Measurements from ENCODE around the gene ZSCAN5C.
"Not testable (repeated sequence)": the region's sequence is repeated elsewhere in the genome, so short reads cannot be mapped to it uniquely, and the experiment has no call there.

The ZSCAN5C gene

GRCh38 chr19:56189785-56190184, 12.3 kb upstream of the ZSCAN5C start:
- Mint-ChIP-seq H3K27me3 (ENCODE audit: low read depth, poor library complexity) (peaks cover 14% of the 10 kb centered on the region), H3K4me3 (no peak overlapping the region), H3K9me3 (peaks cover 67% of the 10 kb centered on the region), H3K4me1 (peaks cover 5% of the 10 kb centered on the region), H3K27ac (no peak overlapping the region), H3K36me3 (ENCODE audit: low read depth) (no peaks in the 10 kb centered on the region)
- DNase-seq: no peak
- TF ChIP-seq, protein P1, sequence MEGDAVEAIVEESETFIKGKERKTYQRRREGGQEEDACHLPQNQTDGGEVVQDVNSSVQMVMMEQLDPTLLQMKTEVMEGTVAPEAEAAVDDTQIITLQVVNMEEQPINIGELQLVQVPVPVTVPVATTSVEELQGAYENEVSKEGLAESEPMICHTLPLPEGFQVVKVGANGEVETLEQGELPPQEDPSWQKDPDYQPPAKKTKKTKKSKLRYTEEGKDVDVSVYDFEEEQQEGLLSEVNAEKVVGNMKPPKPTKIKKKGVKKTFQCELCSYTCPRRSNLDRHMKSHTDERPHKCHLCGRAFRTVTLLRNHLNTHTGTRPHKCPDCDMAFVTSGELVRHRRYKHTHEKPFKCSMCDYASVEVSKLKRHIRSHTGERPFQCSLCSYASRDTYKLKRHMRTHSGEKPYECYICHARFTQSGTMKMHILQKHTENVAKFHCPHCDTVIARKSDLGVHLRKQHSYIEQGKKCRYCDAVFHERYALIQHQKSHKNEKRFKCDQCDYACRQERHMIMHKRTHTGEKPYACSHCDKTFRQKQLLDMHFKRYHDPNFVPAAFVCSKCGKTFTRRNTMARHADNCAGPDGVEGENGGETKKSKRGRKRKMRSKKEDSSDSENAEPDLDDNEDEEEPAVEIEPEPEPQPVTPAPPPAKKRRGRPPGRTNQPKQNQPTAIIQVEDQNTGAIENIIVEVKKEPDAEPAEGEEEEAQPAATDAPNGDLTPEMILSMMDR (IDR thresholded peaks at IDR 0.05): no peak

- Mint-ChIP-seq H3K9me3 (peaks cover 56% of the 10 kb centered on the region), H3K4me1 (peaks cover 5% of the 10 kb centered on the region), H3K27me3 (ENCODE audit: low read depth, poor library complexity) (peaks cover 14% of the 10 kb centered on the region), H3K27ac (no peak overlapping the region), H3K36me3 (ENCODE audit: low read depth) (no peaks in the 10 kb centered on the region), H3K4me3 (no peak overlapping the region)
- TF ChIP-seq, protein P1 (IDR thresholded peaks at IDR 0.05): no peak
- no peak for DNase-seq
These were observed 11.0 kb upstream of the ZSCAN5C start for GRCh38 chr19:56191115-56191514.

- H3K4me3 Mint-ChIP-seq: no peak overlapping the region
- peaks cover 57% of the 10 kb centered on the region for H3K9me3 Mint-ChIP-seq
- no peaks in the 10 kb centered on the region for H3K36me3 Mint-ChIP-seq (ENCODE audit: low read depth)
- no peak overlapping the region for H3K27ac Mint-ChIP-seq
- DNase-seq: no peak
- TF ChIP-seq, protein P1 (IDR thresholded peaks at IDR 0.05): no peak
- H3K4me1 Mint-ChIP-seq: peaks cover 5% of the 10 kb centered on the region
- peaks cover 14% of the 10 kb centered on the region for H3K27me3 Mint-ChIP-seq (ENCODE audit: low read depth, poor library complexity)
These were observed 10.4 kb upstream of the ZSCAN5C start for GRCh38 chr19:56191711-56192110.

DNA sequence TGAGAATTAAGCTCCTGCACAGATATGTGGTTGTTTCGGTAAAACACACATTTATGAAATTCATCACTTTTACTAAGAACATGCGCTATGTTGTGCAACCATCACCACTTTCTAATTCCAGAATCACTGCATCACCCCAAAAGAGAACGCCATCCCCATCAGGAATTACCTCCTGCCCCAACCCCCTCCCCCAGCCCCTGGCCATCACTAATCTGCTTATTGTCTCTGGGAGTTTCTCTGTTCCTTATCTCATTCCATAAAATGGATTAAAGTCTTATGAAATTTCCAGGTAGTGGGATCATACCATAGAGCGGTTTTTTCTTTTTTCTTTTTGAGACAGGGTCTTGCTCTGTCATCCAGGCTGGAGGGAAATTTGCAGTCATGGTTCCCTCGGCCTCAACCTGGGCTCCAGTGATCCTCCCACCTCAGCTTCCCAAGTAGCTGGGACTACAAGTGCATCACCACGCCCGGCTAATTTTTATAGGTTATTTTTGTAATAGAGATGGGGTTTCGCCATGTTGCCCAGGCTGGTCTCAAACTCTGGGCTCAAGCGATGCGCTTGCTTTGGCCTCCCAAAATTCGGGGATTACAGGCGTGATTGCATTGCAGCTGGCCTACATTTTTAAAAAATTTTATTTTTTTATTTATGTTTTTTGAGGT, 8.0 kb upstream of the ZSCAN5C start:
- no peaks in the 10 kb centered on the region for H3K36me3 Mint-ChIP-seq (ENCODE audit: low read depth)
- TF ChIP-seq, protein P1 (IDR thresholded peaks at IDR 0.05): no peak
- no peak overlapping the region for H3K4me3 Mint-ChIP-seq
- H3K27ac Mint-ChIP-seq: no peak overlapping the region
- H3K9me3 Mint-ChIP-seq: peaks cover 63% of the 10 kb centered on the region
- H3K27me3 Mint-ChIP-seq (ENCODE audit: low read depth, poor library complexity): peaks cover 14% of the 10 kb centered on the region
- DNase-seq: no peak
- peaks cover 5% of the 10 kb centered on the region for H3K4me1 Mint-ChIP-seq

DNA sequence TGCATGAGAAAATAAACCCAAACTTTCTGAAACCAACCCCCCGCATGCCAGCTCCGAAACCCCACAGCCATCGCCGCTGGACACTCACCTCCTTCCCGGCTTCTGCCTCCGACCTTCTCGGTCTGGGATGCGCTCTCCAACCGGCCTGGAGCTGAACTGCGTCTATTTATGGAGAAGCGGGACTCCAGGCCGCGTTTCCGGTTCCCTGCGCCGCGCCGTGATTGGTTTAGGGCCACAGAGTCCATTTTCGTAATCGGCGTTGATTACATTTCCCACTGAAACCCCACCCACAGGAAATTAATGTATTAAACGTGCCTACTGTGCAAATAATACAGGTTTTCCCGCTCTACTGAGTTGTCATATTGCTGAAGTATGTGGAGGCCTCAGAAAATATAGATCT, 4.4 kb upstream of the ZSCAN5C start, which contains the start of gene ZSCAN5B:
Gene ZSCAN5B, minus strand, starts transcription at position 138 of the 400 bp plus-strand sequence. CDS start 4,731 bp downstream, outside the sequence.
- H3K9me3 Mint-ChIP-seq: peaks cover 56% of the 10 kb centered on the region
- H3K4me3 Mint-ChIP-seq; H3K27me3 Mint-ChIP-seq (ENCODE audit: low read depth, poor library complexity); H3K36me3 Mint-ChIP-seq (ENCODE audit: low read depth); H3K27ac Mint-ChIP-seq; H3K4me1 Mint-ChIP-seq; DNase-seq: not testable (repeated sequence)

DNA sequence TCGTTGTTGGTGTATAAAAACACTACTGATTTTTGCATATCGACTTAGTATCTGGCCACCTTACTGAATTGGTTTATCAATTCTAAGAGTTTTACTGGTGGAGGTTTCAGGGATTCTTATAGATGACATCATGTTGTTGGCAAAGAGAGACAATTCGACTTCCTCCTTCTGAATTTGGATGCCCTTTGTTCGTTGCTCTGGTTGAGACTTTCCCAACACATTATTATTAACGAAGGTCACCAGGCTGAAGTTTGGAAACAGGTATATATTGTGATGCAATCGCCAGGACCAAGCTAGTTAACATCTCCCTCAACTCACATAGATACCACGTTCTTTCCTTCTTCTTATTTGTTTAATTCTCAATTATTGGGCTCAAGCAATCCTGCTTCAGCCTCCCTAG, 2.4 kb upstream of the ZSCAN5C start:
- Mint-ChIP-seq H3K27ac (no peak overlapping the region), H3K4me3 (no peak overlapping the region), H3K9me3 (peaks cover 46% of the 10 kb centered on the region), H3K4me1 (no peaks in the 10 kb centered on the region), H3K36me3 (ENCODE audit: low read depth) (no peaks in the 10 kb centered on the region), H3K27me3 (ENCODE audit: low read depth, poor library complexity) (peaks cover 10% of the 10 kb centered on the region)
- TF ChIP-seq, protein P1 (IDR thresholded peaks at IDR 0.05): no peak
- no peak for DNase-seq

GRCh38 chr19:56207581-56207980, 5.5 kb downstream of the ZSCAN5C start:
- peaks cover 20% of the 10 kb centered on the region for H3K27me3 Mint-ChIP-seq (ENCODE audit: low read depth, poor library complexity)
- H3K36me3 Mint-ChIP-seq (ENCODE audit: low read depth); DNase-seq; H3K27ac Mint-ChIP-seq; H3K4me3 Mint-ChIP-seq; H3K4me1 Mint-ChIP-seq: not testable (repeated sequence)
- peaks cover 59% of the 10 kb centered on the region for H3K9me3 Mint-ChIP-seq
